Measurements from ENCODE around the gene PPARD.
"Not testable (repeated sequence)": the region's sequence is repeated elsewhere in the genome, so short reads cannot be mapped to it uniquely, and the experiment has no call there.

PPARD gene

GRCh38 chr6:35378261-35378660 is 35.9 kb downstream of the PPARD start:
- no peak for DNase-seq (ENCODE audit: low read depth in 1 of 2, low spot score in 1 of 2)

GRCh38 chr6:35381132-35381531 is 38.8 kb downstream of the PPARD start:
- DNase-seq (ENCODE audit: low read depth in 1 of 2, low spot score in 1 of 2) = no peak

GRCh38 chr6:35382015-35382414 is 39.7 kb downstream of the PPARD start:
- no peak for DNase-seq (ENCODE audit: low read depth in 1 of 2, low spot score in 1 of 2)

- no peak for DNase-seq (ENCODE audit: low read depth in 1 of 2, low spot score in 1 of 2)
Observed at GRCh38 chr6:35385457-35386202, 43.3 kb downstream of the PPARD start.

GRCh38 chr6:35386989-35387388 is 44.6 kb downstream of the PPARD start:
- DNase-seq (ENCODE audit: low read depth in 1 of 2, low spot score in 1 of 2) = no peak

- DNase-seq (ENCODE audit: low read depth in 1 of 2, low spot score in 1 of 2) = no peak
Observed at GRCh38 chr6:35388030-35388429, 45.7 kb downstream of the PPARD start.

GRCh38 chr6:35388772-35389352 is 46.5 kb downstream of the PPARD start:
- no peak for DNase-seq (ENCODE audit: low read depth in 1 of 2, low spot score in 1 of 2)

- not testable (repeated sequence) for DNase-seq (ENCODE audit: low read depth in 1 of 2, low spot score in 1 of 2)
Observed at GRCh38 chr6:35389386-35389785, 47.0 kb downstream of the PPARD start.

- DNase-seq (ENCODE audit: low read depth in 1 of 2, low spot score in 1 of 2) = no peak
Observed at GRCh38 chr6:35391240-35391968, 49.0 kb downstream of the PPARD start.

- no peak for DNase-seq (ENCODE audit: low read depth in 1 of 2, low spot score in 1 of 2)
Observed at GRCh38 chr6:35392111-35392702, 49.8 kb downstream of the PPARD start.

- no peak for DNase-seq (ENCODE audit: low read depth in 1 of 2, low spot score in 1 of 2)
Observed at GRCh38 chr6:35392773-35393672, 50.7 kb downstream of the PPARD start.

GRCh38 chr6:35396991-35397390 is 54.6 kb downstream of the PPARD start:
- DNase-seq (ENCODE audit: low read depth in 1 of 2, low spot score in 1 of 2) = no peak

GRCh38 chr6:35397806-35398418 is 55.6 kb downstream of the PPARD start:
- no peak for DNase-seq (ENCODE audit: low read depth in 1 of 2, low spot score in 1 of 2)

- DNase-seq (ENCODE audit: low read depth in 1 of 2, low spot score in 1 of 2) = no peak
Observed at GRCh38 chr6:35398526-35398925, 56.2 kb downstream of the PPARD start.

- no peak for DNase-seq (ENCODE audit: low read depth in 1 of 2, low spot score in 1 of 2)
Observed at GRCh38 chr6:35400111-35400510, 57.8 kb downstream of the PPARD start.

- DNase-seq (ENCODE audit: low read depth in 1 of 2, low spot score in 1 of 2) = no peak
Observed at GRCh38 chr6:35400901-35401311, 58.5 kb downstream of the PPARD start.

GRCh38 chr6:35401514-35401913 is 59.2 kb downstream of the PPARD start:
- DNase-seq (ENCODE audit: low read depth in 1 of 2, low spot score in 1 of 2) = no peak

- no peak for DNase-seq (ENCODE audit: low read depth in 1 of 2, low spot score in 1 of 2)
Observed at GRCh38 chr6:35402136-35402855, 59.9 kb downstream of the PPARD start.

GRCh38 chr6:35402856-35403191 is 60.5 kb downstream of the PPARD start:
- DNase-seq (ENCODE audit: low read depth in 1 of 2, low spot score in 1 of 2) = no peak

All from activated CD4-positive, alpha-beta T cell treated with anti-CD3 and anti-CD28 coated beads, Interleukin-2, amount 50 U/mL, for 24 hours (primary cell).